Left hindlimb (tissue), 1 donor: Measurements from ENCODE around the gene SERPINA9.
"Not testable (repeated sequence)": the region's sequence is repeated elsewhere in the genome, so short reads cannot be mapped to it uniquely, and the experiment has no call there.

Source experiments
- DNase-seq: peaks from one replicate; pipeline ENCODE4 v3.0.0-alpha.2; 2018

Gene SERPINA9

GRCh38 chr14:94421316-94421715, 54.7 kb downstream of the SERPINA9 start:
- DNase-seq, result no peak

GRCh38 chr14:94417497-94418205, 58.3 kb downstream of the SERPINA9 start:
- DNase-seq, result not testable (repeated sequence)
